Omental fat pad (tissue), 4 donors: ENCODE results near the gene SLF1. TPM values are rescaled to one million over a fixed set of nuclear protein-coding genes. Genes with fewer than 3 reads are reported as not detected.

Source experiments
- ATAC-seq: fragments of 150-250 bp; one replicate; pipeline ENCODE4 v1.9.1; 2016; ENCODE audit warnings: mild to moderate bottlenecking, moderate library complexity; ENCODE audit not compliant: low FRiP score
- DNase-seq: peaks from one replicate; pipeline ENCODE4 v3.0.0-alpha.2; 2019; ENCODE audit warnings: low spot score
- CTCF ChIP-seq, 3 donors: fragments of 450-650 bp; IDR thresholded peaks; one replicate each; pipeline ENCODE4 v1.5.1; 2016 to 2017; ENCODE audit warnings: antibody characterized with exemption in 3 of 3, mild to moderate bottlenecking in 3 of 3, moderate library complexity in 2 of 3
- total RNA-seq, 4 donors: library from RNA; depleted of rRNA; stranded (reverse); fragments of >200 nt; gene quantifications; one replicate each; pipeline ENCODE4 v1.1.0, GENCODE V29; 2016

The SLF1 gene
- total RNA-seq, 4 donors from 2014 or later = 3.4 to 16.2 (median 7.4) TPM

GRCh38 chr5:94675965-94676618 lies 57.6 kb downstream of the SLF1 start:
- no peak for TF ChIP-seq CTCF (IDR thresholded peaks at IDR 0.05)
- ATAC-seq (no peak), DNase-seq (no peak)

- DNase-seq = no peak
- TF ChIP-seq CTCF (IDR thresholded peaks at IDR 0.05) = no peak
- ATAC-seq = no peak
These were observed 64.5 kb downstream of the SLF1 start for GRCh38 chr5:94682814-94683520.

- no peak for TF ChIP-seq CTCF (IDR thresholded peaks at IDR 0.05)
- ATAC-seq (no peak), DNase-seq (no peak)
These were observed 71.4 kb downstream of the SLF1 start for GRCh38 chr5:94689908-94690307.

- ATAC-seq (no peak), DNase-seq (no peak)
- TF ChIP-seq CTCF (IDR thresholded peaks at IDR 0.05) = no peak
These were observed 72.3 kb downstream of the SLF1 start for GRCh38 chr5:94690778-94691177.

DNA sequence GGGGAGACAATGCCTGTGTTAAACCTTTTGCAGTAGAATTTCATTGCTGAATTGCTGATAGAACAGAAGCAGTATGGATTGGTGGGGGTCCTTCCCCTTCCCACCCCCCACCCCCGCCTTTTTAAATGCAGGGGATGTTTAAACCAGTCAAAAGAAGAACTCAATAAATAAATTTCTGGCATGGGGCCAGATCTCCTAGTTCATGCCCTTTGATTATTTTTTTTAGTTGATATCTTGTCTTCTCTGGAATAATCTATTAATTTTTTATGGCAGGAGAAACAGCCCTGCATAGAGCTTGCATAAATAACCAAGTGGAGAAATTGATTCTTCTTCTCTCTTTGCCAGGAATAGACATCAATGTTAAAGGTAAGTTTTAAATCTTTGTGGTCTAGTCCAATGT lies 72.8 kb downstream of the SLF1 start:
- ATAC-seq (no peak), DNase-seq (no peak)
- TF ChIP-seq CTCF (IDR thresholded peaks at IDR 0.05) = no peak

GRCh38 chr5:94691949-94692348 lies 73.5 kb downstream of the SLF1 start:
- no peak for TF ChIP-seq CTCF (IDR thresholded peaks at IDR 0.05)
- ATAC-seq (peak; percentile 76), DNase-seq (no peak)

DNA sequence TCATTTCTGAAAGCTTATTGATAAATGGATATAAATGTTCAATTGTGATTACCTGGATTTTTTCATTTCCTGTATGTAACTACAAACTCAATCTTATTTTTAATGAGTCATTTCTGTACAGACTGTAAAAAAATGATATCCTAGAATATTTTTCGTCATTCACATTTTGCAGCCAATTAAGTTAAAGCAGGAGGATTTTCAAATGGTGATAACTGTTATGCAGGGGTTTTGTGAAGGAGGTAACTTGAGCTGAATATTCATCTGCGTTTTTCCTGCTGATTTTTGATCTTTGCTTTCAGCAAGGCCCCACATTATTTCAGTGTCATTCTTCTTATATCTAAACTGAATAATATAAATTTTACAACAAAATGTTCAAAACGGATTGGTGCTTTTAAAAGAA lies 74.1 kb downstream of the SLF1 start:
- DNase-seq (no peak), ATAC-seq (no peak)
- TF ChIP-seq CTCF (IDR thresholded peaks at IDR 0.05) = no peak
